ENCODE data around the gene CABLES2. TPM values are rescaled to one million over a fixed set of nuclear protein-coding genes. Genes with fewer than 3 reads are reported as not detected.
A peak's percentile ranks its signal among the peaks of the same experiment; 100 is the strongest.
"Not testable (repeated sequence)": the region's sequence is repeated elsewhere in the genome, so short reads cannot be mapped to it uniquely, and the experiment has no call there.

CABLES2 gene
- total RNA-seq, 1 donor from 2014 or later = 0.96 TPM

- no peak for DNase-seq (ENCODE audit: low spot score)
Measured at GRCh38 chr20:62437496-62437895, 30.4 kb upstream of the CABLES2 start.

GRCh38 chr20:62436692-62437091 lies 29.6 kb upstream of the CABLES2 start:
- no peak for DNase-seq (ENCODE audit: low spot score)

- DNase-seq (ENCODE audit: low spot score) = peak; percentile 84
Measured at GRCh38 chr20:62433658-62434497, 26.8 kb upstream of the CABLES2 start.

DNA sequence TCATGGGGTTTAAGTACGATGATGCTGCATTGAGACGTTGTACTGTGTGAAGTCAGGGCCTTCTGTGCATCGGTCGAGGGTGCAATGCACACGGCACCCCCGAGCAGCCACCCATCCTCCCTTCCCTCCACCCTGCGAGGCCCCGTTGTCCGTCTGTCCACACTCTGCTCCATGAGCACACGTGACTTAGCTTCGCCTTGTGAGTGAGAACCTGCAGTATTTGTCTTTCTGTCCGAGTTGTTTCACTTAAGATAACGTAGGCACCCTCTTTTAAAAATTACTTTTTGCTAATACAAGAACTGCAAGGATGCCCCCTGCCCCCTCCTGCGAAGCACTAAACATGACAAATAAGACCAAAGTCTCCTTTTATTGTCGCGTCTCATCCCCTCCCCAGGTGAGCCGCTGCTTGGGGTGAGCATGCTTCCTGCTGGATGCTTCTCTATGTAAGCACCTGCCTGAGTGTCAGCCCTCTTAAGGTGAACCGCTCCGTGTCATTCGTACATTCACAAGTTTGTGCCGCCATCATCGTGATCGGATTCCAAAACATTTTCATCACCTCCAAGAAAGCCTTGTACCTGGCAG lies 23.9 kb upstream of the CABLES2 start:
- DNase-seq (ENCODE audit: low spot score) = no peak

- no peak for DNase-seq (ENCODE audit: low spot score)
Measured at GRCh38 chr20:62430311-62430853, 23.3 kb upstream of the CABLES2 start.

DNA sequence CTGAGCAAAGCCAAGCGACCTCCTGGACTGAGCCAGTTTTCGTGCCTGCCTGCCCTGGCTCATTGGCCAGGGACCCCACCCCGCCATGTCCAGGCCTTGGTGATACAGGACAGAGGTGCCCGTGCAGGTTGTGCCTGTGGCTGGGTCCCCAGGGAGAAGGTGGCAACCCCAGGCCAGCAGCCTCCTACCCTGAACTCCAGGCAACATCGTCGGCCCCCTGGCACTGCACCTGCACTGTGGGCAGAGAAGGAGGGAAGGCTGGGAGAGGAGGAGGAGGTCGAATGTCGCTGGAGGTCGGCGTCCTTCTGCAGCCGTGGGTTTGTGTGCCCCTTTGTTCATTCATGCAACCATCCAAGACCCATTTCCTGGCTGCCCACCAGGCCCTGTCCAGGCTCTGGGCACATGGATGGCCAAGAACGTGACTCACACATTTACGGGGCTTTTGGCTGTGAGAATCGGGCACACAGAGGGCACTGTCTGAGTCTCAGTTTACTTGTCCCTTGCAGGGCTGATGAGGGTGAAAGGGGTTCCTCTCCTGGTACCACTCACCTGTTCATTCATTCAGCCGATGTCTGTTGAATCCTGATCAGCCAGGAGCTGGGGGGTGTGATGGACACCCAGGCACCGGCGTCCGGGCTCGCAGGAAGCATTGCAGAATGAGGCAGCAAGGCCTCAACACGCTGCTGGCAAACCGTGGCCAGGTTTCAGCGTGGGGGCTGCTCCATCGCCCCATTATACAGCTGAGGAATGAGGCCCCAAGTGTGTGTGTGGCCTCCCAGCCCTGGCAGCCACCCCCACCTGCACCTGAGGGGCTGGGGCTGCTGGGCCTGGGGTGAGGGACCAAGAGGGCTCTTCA lies 22.6 kb upstream of the CABLES2 start:
- no peak for DNase-seq (ENCODE audit: low spot score)

- DNase-seq (ENCODE audit: low spot score) = no peak
Measured at GRCh38 chr20:62428396-62429295, 21.6 kb upstream of the CABLES2 start.

DNA sequence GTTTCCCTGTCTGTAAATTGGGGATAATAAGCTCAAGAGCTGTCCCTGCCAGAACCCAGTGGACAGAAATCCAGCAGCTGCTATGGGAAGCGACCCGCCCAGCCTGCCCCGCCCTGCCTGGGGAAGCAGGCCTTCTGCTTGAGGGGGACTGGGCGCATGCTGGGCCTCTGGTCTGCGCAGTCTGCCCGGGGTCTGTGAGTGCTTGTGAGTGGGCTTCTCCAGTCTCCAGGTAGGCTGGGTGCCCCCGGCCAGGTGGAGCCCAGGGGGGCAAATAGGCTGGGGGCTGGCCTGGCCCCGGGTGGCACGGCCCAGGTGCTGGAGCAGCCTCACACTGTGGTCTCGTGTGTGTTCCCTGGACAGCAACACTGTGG lies 20.9 kb upstream of the CABLES2 start:
- DNase-seq (ENCODE audit: low spot score) = no peak

DNA sequence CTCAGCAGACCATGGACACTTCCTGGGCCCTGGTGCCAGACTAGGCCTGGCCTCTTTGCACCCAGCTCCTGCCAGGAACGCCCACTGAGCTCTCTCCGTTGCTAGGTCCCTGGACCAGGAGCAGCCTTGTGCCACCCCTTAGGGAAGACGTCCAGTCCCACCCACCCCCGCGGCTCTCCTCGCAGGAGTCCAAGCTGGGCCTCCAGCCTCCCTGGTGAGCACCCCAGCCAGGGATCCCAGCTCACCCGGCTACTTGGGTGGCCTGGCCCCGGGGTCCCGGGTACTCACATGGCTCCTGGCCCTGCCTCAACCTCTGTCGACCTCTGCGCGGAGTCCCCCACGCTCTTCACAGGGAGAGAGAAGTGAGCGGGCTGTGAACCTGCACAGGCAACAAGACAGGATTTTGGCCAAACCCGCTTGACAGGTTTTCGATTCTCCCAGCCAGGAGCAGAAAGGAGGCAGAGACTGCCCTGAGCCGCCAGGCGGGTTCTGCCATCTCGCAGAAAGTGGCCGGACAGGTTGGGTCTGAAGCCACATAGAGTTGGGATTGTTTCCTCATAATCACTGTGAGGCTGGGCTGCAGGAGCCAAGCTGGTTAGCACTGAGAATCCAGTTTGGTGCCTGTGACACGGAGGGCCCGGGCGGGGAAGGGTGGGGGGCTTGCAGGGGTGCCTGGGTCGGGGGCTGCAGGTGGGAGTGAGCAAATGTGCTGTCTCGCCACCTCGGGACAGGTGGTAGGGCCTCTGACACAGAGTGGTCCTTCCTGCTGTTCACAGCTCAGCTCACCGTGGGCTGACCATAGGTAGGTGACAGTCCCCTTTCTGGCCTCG lies 20.3 kb upstream of the CABLES2 start, which contains the start of gene RBBP8NL:
TSS of gene RBBP8NL (minus strand) at position 368 of the 830 bp plus-strand sequence. CDS start 7,892 bp downstream, outside the sequence.
- DNase-seq (ENCODE audit: low spot score) = peak; percentile 82

GRCh38 chr20:62426699-62427131 lies 19.6 kb upstream of the CABLES2 start:
- peak; percentile 17 for DNase-seq (ENCODE audit: low spot score)

- not testable (repeated sequence) for DNase-seq (ENCODE audit: low spot score)
Measured at GRCh38 chr20:62426059-62426348, 18.9 kb upstream of the CABLES2 start.

DNA sequence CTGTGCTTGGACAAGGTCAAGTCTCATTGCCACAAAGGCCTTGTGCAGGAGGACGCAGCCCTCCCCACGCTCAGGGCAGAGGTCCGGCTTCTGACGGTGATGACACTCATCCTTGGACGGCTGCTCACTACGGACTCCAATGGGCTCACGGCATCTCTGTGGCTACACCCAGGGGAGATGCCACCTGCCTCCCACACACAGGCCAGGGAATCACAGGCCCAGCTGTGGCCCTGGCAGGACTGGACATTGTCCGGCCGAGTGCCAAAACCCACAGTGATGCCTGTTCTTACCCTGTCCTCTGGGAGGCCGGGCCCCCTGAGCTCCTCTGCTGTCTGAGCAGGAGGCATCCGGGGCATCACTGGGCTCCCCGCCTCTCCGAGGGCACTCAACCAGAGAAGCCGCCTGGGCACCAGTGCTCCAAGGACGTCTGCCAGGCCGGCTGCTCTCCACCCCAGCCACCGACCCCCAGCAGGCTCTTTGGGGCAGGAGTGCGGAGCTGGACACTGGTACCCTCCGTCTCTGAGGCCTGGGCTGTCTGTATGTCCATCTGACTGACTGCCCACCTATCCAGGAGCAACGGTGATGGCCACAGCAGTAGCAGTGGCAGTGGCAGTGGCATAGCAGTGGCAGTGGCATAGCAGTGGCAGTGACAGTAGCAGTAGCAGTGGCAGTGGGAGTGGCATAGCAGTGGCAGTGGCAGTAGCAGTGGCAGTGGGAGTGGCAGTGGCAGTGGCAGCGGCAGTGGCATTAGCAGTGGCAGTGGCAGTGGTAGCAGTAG lies 18.4 kb upstream of the CABLES2 start:
- no peak for DNase-seq (ENCODE audit: low spot score)

DNA sequence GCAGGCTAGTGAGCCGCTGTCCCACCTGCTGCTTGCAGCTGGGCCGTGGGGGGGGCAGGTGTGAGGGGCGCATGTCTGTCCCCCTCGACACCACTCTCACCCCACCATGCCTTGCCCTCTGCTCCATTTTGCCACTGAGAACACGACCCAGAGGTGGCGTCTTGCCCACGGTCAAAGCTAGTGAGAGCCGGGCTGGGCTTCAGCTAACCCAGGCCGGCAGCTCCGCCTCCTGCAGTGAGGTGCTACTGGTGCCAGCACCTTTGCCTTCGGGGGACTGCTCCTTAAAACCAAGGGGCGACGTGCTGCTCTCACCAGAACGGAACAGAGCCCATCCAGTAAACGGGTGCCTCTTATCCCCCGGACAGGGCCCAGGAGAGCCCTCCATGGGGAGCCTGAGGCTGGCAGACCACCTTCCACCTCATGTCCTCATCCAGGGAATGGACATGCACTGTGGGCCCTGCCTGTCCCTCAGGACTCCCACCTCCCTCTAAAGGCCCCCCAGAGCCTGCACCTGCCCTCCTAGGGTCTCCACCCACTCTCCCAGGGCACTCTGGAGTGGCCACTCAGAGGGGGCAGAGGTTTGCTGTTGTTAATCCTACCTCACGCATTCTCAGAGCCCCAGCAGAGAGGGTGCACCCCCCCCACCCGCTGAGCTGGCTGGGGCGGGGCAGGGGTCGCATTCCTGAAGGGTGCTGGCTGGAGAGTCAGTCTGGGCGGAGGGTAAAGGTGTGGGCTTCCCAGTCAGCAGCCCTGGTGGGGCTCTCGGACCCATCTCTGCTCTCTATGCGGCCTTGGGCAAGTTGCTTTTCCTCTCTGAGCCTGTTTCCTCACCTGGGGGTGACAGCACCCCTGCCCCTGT lies 17.4 kb upstream of the CABLES2 start:
- DNase-seq (ENCODE audit: low spot score) = no peak

GRCh38 chr20:62423326-62423706 lies 16.2 kb upstream of the CABLES2 start:
- DNase-seq (ENCODE audit: low spot score) = no peak

GRCh38 chr20:62422636-62423325 lies 15.7 kb upstream of the CABLES2 start:
- DNase-seq (ENCODE audit: low spot score) = no peak

DNA sequence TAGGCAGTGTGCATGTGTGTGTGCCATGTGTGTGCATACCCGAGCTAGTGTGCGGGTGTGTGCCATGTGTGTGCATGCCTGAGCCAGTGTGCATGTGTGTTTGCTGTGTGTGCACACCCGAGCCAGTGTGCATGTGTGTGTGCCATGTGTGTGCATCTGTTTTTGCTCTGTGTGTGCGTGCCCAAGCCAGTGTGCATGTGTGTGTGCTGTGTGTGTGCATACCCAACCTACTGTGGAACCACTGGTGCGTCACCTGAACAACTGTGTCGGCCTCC lies 14.6 kb upstream of the CABLES2 start:
- DNase-seq (ENCODE audit: low spot score) = no peak

DNA sequence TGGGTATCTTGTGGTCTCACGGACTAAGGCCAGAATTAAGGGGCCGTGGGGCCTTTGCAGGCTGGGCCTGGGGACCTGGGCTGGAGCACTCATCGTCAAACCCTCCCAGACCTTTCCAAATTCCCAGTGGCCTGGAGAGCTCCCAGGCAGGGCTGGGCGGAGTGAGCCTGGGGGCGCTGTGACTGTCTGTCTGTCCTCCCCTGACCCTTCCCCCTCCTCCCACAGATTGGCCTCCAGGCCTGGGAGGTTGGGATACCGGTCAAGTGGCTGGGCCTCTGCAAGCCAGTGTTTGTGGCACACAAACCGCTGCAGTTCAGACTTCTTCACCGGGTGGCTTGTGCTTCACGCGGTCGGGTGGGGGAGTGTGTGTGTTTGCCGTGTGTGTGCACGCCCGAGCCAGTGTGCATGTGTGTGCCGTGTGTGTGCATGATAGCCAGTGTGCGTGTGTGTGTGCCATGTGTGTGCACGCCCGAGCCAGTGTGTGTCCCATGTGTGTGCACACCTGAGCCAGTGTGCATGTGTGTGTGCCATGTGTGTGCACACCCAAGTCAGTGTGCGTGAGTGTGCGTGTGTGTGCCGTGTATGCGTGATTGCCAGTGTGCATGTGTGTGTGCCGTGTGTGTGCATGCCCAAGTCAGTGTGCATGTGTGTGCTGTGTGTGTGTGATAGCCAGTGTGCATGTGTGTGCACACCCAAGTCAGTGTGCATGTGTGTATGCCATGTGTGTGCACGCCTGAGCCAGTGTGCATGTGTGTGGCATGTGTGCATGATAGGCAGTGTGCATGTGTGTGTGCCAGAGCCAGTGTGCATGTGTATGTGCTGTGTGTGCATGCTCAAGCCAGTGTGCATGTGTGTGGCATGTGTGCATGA lies 14.0 kb upstream of the CABLES2 start:
- DNase-seq (ENCODE audit: low spot score) = no peak

Measured in umbilical cord (tissue), 2 donors.